Liver (tissue), 9 donors: ENCODE results near the gene LDHD. TPM values are rescaled to one million over a fixed set of nuclear protein-coding genes. Genes with fewer than 3 reads are reported as not detected.
A peak's percentile ranks its signal among the peaks of the same experiment; 100 is the strongest.

Experiments used
- DNase-seq: peaks from one replicate; pipeline ENCODE4 v3.0.0-alpha.2; 2017; ENCODE audit warnings: low spot score
- H3K27ac ChIP-seq, 2 donors: one replicate each; pipeline ENCODE4 v1.7.0; 2013; ENCODE audit warnings: inconsistent platforms in 2 of 2, low read length in 2 of 2, control low read depth in 1 of 2, low read depth in 1 of 2, mild to moderate bottlenecking in 1 of 2
- H3K27me3 ChIP-seq, 4 donors: one replicate each; pipeline versions ENCODE4 v1.6.1 to v1.7.0; 2013; ENCODE audit warnings: low read length in 3 of 4, inconsistent platforms in 1 of 4, mild to moderate bottlenecking in 1 of 4, moderate library complexity in 1 of 4; ENCODE audit not compliant: control insufficient read depth in 4 of 4, insufficient read depth in 4 of 4
- H3K36me3 ChIP-seq, 4 donors: one replicate each; pipeline versions ENCODE4 v1.6.1 to v1.7.0; 2013; ENCODE audit warnings: low read length in 3 of 4, mild to moderate bottlenecking in 3 of 4, low read depth in 1 of 4, moderate library complexity in 1 of 4; ENCODE audit not compliant: control insufficient read depth in 4 of 4, insufficient read depth in 3 of 4
- H3K4me1 ChIP-seq, 4 donors: one replicate each; pipeline versions ENCODE4 v1.6.1 to v1.7.0; 2013; ENCODE audit warnings: low read length in 3 of 4, mild to moderate bottlenecking in 3 of 4, moderate library complexity in 1 of 4; ENCODE audit not compliant: control insufficient read depth in 4 of 4, insufficient read depth in 4 of 4
- H3K4me3 ChIP-seq, 3 donors: one replicate each; pipeline versions ENCODE4 v1.6.1 to v1.7.0; 2013; ENCODE audit warnings: low read length in 3 of 3, control low read depth in 1 of 3, low read depth in 1 of 3, mild to moderate bottlenecking in 1 of 3
- H3K9ac ChIP-seq, 2 donors: one replicate each; pipeline ENCODE4 v1.7.0; 2013; ENCODE audit warnings: low read length in 2 of 2, mild to moderate bottlenecking in 2 of 2, moderate library complexity in 2 of 2, control low read depth in 1 of 2, low read depth in 1 of 2
- H3K9me3 ChIP-seq, 4 donors: one replicate each; pipeline versions ENCODE4 v1.6.1 to v1.7.0; 2013; ENCODE audit warnings: low read length in 3 of 4; ENCODE audit not compliant: control insufficient read depth in 4 of 4
- ATF3 ChIP-seq: IDR thresholded peaks from 2 replicates; pipeline ENCODE4 v1.6.1; 2016; ENCODE audit warnings: antibody characterized with exemption
- CTCF ChIP-seq: fragments of 150-350 bp; IDR thresholded peaks from 2 replicates; pipeline ENCODE4 v1.5.1; 2017; ENCODE audit warnings: improper control_type of control experiment, low read depth, low read length; ENCODE audit not compliant: missing input control
- EGR1 ChIP-seq, 2 donors: IDR thresholded peaks; 2 replicates each; pipeline ENCODE4 v1.6.1; 2016 to 2018; ENCODE audit warnings: antibody characterized with exemption in 2 of 2, low read depth in 2 of 2
- FOXA1 ChIP-seq: IDR thresholded peaks from 2 replicates; pipeline ENCODE4 v1.6.1; 2016; ENCODE audit warnings: antibody characterized with exemption
- FOXA2 ChIP-seq: IDR thresholded peaks from 2 replicates; pipeline ENCODE4 v1.6.1; 2016; ENCODE audit warnings: antibody characterized with exemption
- GABPA ChIP-seq, 2 donors: IDR thresholded peaks in 1 of 2; conservative IDR thresholded peaks in 1 of 2; 2 replicates each; pipeline ENCODE4 v1.6.1; 2016; ENCODE audit warnings: antibody characterized with exemption in 2 of 2, mild to moderate bottlenecking in 1 of 2, moderate library complexity in 1 of 2
- HNF4A ChIP-seq, 2 donors: conservative IDR thresholded peaks; 2 replicates each; pipeline ENCODE4 v1.6.1; 2016; ENCODE audit warnings: antibody characterized with exemption in 2 of 2, mild to moderate bottlenecking in 2 of 2
- JUND ChIP-seq, 2 donors: IDR thresholded peaks; 2 replicates each; pipeline ENCODE4 v1.6.1; 2016; ENCODE audit warnings: antibody characterized with exemption in 2 of 2
- NR2F2 ChIP-seq: IDR thresholded peaks from 2 replicates; pipeline ENCODE4 v1.6.1; 2016; ENCODE audit warnings: antibody characterized with exemption
- RAD21 ChIP-seq, 2 donors: IDR thresholded peaks; 2 replicates each; pipeline ENCODE4 v1.6.1; 2016; ENCODE audit warnings: antibody characterized with exemption in 2 of 2, mild to moderate bottlenecking in 2 of 2
- REST ChIP-seq: IDR thresholded peaks from 2 replicates; pipeline ENCODE4 v1.6.1; 2016; ENCODE audit warnings: antibody characterized with exemption, mild to moderate bottlenecking
- RXRA ChIP-seq, 2 donors: IDR thresholded peaks; 2 replicates each; pipeline ENCODE4 v1.6.1; 2017 to 2018; ENCODE audit warnings: antibody characterized with exemption in 2 of 2, mild to moderate bottlenecking in 1 of 2
- TAF1 ChIP-seq: conservative IDR thresholded peaks from 2 replicates; pipeline ENCODE4 v1.6.1; 2016; ENCODE audit warnings: antibody characterized with exemption, mild to moderate bottlenecking
- YY1 ChIP-seq: IDR thresholded peaks from 2 replicates; pipeline ENCODE4 v1.6.1; 2016; ENCODE audit warnings: antibody characterized with exemption, mild to moderate bottlenecking
- ZBTB33 ChIP-seq: IDR thresholded peaks from 2 replicates; pipeline ENCODE4 v1.6.1; 2016; ENCODE audit warnings: antibody characterized with exemption
- WGBS: extraction: QIAGEN DNeasy Blood & Tissue Kit; methylation state at CpG from one replicate; pipeline ENCODE4 v1.1.7; 2013; 5-methylcytosine and 5-hydroxymethylcytosine counted together
- polyA plus RNA-seq, 2 donors: library from polyadenylated mRNA; stranded (reverse) in 1 of 2; unstranded in 1 of 2; fragments of 200-250 nt in 1 of 2; fragments of >200 nt in 1 of 2; fragmentation: Nextera tagmentation in 1 of 2; extraction: Ambion mirVana in 1 of 2; gene quantifications; one replicate each; pipeline versions ENCODE4 v1.2.1 to v1.2.3, GENCODE V29; 2013 to 2015
- total RNA-seq, 2 donors: library from RNA; depleted of rRNA; stranded (reverse); fragments of >200 nt; gene quantifications; one replicate each; pipeline ENCODE4 v1.2.3, GENCODE V29; 2014
- donor health status: healthy.
- donor health status: healthy.
- donor health status: healthy.
- donor health status: healthy.
- donor health status: healthy.

The LDHD gene
- total and polyA plus RNA-seq, 4 donors, result 27.7 to 84.1 (median 76.3) TPM

- Histone ChIP-seq H3K36me3 (peaks cover 0 to 9% (median 2%) of the 10 kb centered on the region in 4 donors), H3K27ac (peak overlapping the region; percentile 79 to 82), H3K9ac (peak overlapping the region; percentile 13 to 23), H3K4me1 (peaks cover 19 to 52% (median 34%) of the 10 kb centered on the region in 4 donors), H3K9me3 (no peaks in the 10 kb centered on the region), H3K27me3 (no peaks in the 10 kb centered on the region), H3K4me3 (no peak overlapping the region)
- TF ChIP-seq ZBTB33, result no peak
- TF ChIP-seq RXRA (IDR thresholded peaks at IDR 0.05), result peak in 1 of 2 donors; percentile 39
- no peak for TF ChIP-seq TAF1
- no peak for TF ChIP-seq NR2F2
- TF ChIP-seq REST, result no peak
- peak in 1 of 2 donors; percentile 2 for TF ChIP-seq HNF4A (conservative IDR thresholded peaks at IDR 0.05)
- no peak for TF ChIP-seq JUND (IDR thresholded peaks at IDR 0.05)
- peak; percentile 3 for TF ChIP-seq CTCF
- no peak for TF ChIP-seq EGR1 (IDR thresholded peaks at IDR 0.05; ENCODE audit: low read depth in 2 of 2)
- TF ChIP-seq FOXA2, result no peak
- TF ChIP-seq YY1, result no peak
- TF ChIP-seq FOXA1, result no peak
- TF ChIP-seq ATF3, result no peak
- TF ChIP-seq GABPA (IDR thresholded peaks at IDR 0.05 in 1 of 2, conservative IDR thresholded peaks at IDR 0.05 in 1 of 2), result no peak
- peak; percentile 39 to 45 for TF ChIP-seq RAD21 (IDR thresholded peaks at IDR 0.05)
- DNase-seq, result no peak
- WGBS, result 29% methylated on average over 10 of the region's 10 CpGs
Observed at GRCh38 chr16:75109732-75110243, 6.8 kb downstream of the LDHD start.
